ENCODE results near the gene PCBD1.

DNA sequence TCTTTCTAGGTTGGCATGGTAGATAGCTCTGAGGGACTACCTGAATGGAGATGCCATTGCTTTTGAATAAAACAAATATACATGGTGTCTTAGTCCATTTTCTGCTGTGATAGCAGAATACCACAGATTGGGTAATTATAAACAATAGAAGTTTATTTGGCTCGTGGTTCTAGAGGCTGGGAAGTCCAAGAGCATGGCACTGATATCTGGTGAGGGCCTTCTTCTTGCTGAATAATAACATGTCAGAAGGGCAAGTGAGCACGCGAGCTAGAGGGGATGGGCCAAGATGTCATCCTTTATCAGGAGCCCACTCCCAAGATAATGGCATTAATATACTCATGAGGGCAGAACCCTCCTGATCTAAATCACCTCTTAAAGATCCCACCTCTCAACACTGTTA, 50.7 kb downstream of the PCBD1 start:
- TF ChIP-seq CTCF (IDR thresholded peaks at IDR 0.05) (no peak), POLR2A (IDR thresholded peaks at IDR 0.05) (no peak), POLR2AphosphoS5 (IDR thresholded peaks at IDR 0.05; ENCODE audit: insufficient read depth in 1 of 2, low read depth in 1 of 2) (no peak)

All from vagina (tissue), 2 donors.